ENCODE results near the gene B3GAT3. TPM values are rescaled to one million over a fixed set of nuclear protein-coding genes. Genes with fewer than 3 reads are reported as not detected.

B3GAT3 gene
- total RNA-seq, 1 experiment from 2014 or later = 65.8 TPM

DNA sequence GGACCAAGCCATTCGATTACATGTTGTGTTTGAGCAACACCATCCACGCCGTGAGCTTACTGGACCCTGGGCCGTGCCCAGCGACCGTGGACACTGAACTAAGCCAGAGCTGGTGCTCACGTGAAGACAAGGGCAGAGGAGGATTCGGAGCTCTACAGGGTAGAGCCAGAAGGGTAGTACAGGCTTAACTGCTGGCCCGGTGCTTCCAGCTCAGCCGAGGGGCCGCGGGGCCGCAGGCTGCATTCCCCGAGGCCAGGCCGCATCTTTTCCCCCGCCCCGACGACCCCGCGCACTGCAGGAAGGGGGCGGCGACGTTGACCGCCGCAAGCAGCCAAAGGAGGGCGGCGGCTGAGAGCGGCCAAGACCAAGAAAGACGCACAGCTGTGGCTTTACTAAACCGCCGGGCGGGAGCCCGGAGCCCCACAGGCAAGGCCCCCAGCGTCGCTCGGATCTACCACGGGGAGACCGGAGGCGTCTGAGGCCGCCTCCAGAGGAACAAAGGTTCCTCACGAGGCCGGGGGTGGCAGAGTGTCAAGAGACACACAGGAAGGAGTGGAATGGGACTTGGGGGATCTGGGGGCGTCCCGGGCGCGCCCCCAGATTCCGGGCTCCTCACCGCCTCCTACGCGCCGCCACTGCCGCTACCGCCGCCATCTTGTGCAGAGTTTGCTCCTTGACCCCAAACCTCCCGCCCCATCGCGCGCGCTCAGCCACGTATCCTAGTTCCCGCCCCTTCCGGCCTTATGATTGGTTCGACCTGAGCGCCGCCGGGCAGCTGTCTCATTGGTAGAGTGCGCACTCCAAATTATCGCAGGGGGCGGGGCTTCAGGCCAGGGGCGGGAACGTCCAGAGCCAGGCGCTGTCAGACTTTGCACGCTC, 24.4 kb upstream of the B3GAT3 start, which contains the start of gene GANAB:
Gene GANAB (minus strand): TSS at position 668 of the 879 bp plus-strand sequence. CDS start 14 bp downstream, at position 654.
- ChIA-PET POLR2A (ENCODE audit: unreplicated experiment) (interaction anchor here (0.6 to 0.7 kb wide), 6 partner anchors 31 to 195 kb away, joined by 3 to 14 read pairs (median 6); partner anchors contain the start of gene TUT1), CTCF (interaction anchor here (0.7 to 1.0 kb wide), 3 partner anchors 86 to 234 kb away, joined by 4 to 5 read pairs (median 4); partner anchors contain the start of gene SLC3A2)
- Histone ChIP-seq H3K9me3 (ENCODE audit: low read length) (no peaks in the 10 kb centered on the region), H3F3A (ENCODE audit: low read length, unreplicated experiment) (no peaks in the 10 kb centered on the region), H3K36me3 (ENCODE audit: low read depth, low read length) (peaks cover 30% of the 10 kb centered on the region), H3K27me3 (ENCODE audit: low read length) (no peaks in the 10 kb centered on the region), H3K4me2 (ENCODE audit: low read length) (peak within 1 kb of the TSS; percentile 90), H3K9me2 (replicated peaks; ENCODE audit: low read length) (no peaks in the 10 kb centered on the region), H3K4me3 (ENCODE audit: low read length) (peak within 1 kb of the TSS; percentile 95), H3K4me1 (ENCODE audit: insufficient read depth, low read length) (peaks cover 10% of the 10 kb centered on the region), H4K20me1 (ENCODE audit: low read length) (no peaks in the 10 kb centered on the region), H2AFZ (ENCODE audit: low read length) (peak within 1 kb of the TSS; percentile 57), H3K79me2 (ENCODE audit: low read length) (peaks cover 59% of the 10 kb centered on the region), H3K9ac (ENCODE audit: low read length) (peak within 1 kb of the TSS; percentile 95), H3K27ac (ENCODE audit: low read length) (peak within 1 kb of the TSS; percentile 64)
- TF ChIP-seq EZH2phosphoT487 (IDR thresholded peaks at IDR 0.05; ENCODE audit: borderline replicate concordance, low read length) (no peak), EZH2 (IDR thresholded peaks at IDR 0.05; ENCODE audit: low read length, unreplicated experiment) (no peak)
- TF ChIP-seq, protein P1, sequence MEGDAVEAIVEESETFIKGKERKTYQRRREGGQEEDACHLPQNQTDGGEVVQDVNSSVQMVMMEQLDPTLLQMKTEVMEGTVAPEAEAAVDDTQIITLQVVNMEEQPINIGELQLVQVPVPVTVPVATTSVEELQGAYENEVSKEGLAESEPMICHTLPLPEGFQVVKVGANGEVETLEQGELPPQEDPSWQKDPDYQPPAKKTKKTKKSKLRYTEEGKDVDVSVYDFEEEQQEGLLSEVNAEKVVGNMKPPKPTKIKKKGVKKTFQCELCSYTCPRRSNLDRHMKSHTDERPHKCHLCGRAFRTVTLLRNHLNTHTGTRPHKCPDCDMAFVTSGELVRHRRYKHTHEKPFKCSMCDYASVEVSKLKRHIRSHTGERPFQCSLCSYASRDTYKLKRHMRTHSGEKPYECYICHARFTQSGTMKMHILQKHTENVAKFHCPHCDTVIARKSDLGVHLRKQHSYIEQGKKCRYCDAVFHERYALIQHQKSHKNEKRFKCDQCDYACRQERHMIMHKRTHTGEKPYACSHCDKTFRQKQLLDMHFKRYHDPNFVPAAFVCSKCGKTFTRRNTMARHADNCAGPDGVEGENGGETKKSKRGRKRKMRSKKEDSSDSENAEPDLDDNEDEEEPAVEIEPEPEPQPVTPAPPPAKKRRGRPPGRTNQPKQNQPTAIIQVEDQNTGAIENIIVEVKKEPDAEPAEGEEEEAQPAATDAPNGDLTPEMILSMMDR (conservative IDR thresholded peaks at IDR 0.05; ENCODE audit: low read depth, low read length) = no peak
- intact Hi-C loops (cut with micrococcal nuclease) = loop anchor here (5.0 kb wide), 1 partner anchor 34 kb away; the partner anchor contains the start of genes EML3 and ROM1
- DNase-seq (peak; percentile 99), ATAC-seq (peak; percentile 98)
- BruUV-seq (replicated peaks) = TSS peak; percentile 50

DNA sequence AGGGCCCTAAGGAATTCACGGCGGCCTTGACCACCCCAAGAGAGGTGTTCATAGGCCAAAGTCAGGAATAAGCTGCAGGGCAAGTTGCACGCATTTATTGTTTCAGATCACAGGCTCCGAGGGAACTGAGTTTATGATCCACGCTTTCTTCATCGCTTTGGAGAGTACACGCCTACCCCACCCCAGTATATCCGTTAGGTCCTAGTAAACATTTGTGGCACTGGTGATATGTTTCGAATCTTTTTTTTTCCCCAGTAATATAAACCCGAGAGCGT, 23.8 kb upstream of the B3GAT3 start:
- Histone ChIP-seq H3K4me2 (ENCODE audit: low read length) (peak overlapping the region; percentile 90), H3K9ac (ENCODE audit: low read length) (peak overlapping the region; percentile 95), H2AFZ (ENCODE audit: low read length) (peak overlapping the region; percentile 57), H3F3A (ENCODE audit: low read length, unreplicated experiment) (no peaks in the 10 kb centered on the region), H3K27ac (ENCODE audit: low read length) (peak overlapping the region; percentile 64), H3K4me1 (ENCODE audit: insufficient read depth, low read length) (peaks cover 10% of the 10 kb centered on the region), H3K36me3 (ENCODE audit: low read depth, low read length) (peaks cover 30% of the 10 kb centered on the region), H3K4me3 (ENCODE audit: low read length) (peak overlapping the region; percentile 95), H3K9me3 (ENCODE audit: low read length) (no peaks in the 10 kb centered on the region), H4K20me1 (ENCODE audit: low read length) (no peaks in the 10 kb centered on the region), H3K9me2 (replicated peaks; ENCODE audit: low read length) (no peaks in the 10 kb centered on the region), H3K79me2 (ENCODE audit: low read length) (peaks cover 59% of the 10 kb centered on the region), H3K27me3 (ENCODE audit: low read length) (no peaks in the 10 kb centered on the region)
- DNase-seq = no peak
- TF ChIP-seq EZH2 (IDR thresholded peaks at IDR 0.05; ENCODE audit: low read length, unreplicated experiment) (no peak), EZH2phosphoT487 (IDR thresholded peaks at IDR 0.05; ENCODE audit: borderline replicate concordance, low read length) (no peak)
- TF ChIP-seq, protein P1 (conservative IDR thresholded peaks at IDR 0.05; ENCODE audit: low read depth, low read length) = no peak
- BruUV-seq (replicated peaks) = no TSS peak
- intact Hi-C loops (cut with micrococcal nuclease) = loop anchor here (5.0 kb wide), 1 partner anchor 33 kb away; the partner anchor contains the start of genes EML3 and ROM1
- ChIA-PET POLR2A (ENCODE audit: unreplicated experiment) (no interaction called here), CTCF (no interaction called here)
- no peak for ATAC-seq

DNA sequence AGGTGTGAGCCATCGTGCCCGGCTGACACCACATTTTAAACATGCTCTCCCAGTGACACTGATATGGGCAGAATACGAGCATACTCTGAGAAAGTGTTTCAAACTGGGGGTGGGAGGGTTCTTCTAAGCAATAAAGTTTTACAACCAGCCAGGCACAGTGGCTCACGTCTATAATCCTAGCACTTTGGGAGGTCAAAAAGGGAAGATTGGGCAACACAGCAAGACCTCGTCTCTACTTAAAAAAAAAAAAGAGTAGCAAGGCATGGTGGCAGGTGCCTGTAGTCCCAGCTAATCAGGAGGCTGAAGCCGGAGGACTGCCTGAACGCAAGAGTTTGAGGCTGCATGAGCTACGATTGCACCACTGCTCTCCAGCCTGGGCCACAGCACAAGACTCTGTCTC, 22.4 kb upstream of the B3GAT3 start:
- Histone ChIP-seq H3K9ac (ENCODE audit: low read length) (no peak overlapping the region), H2AFZ (ENCODE audit: low read length) (no peak overlapping the region), H3K9me2 (replicated peaks; ENCODE audit: low read length) (no peaks in the 10 kb centered on the region), H3K27me3 (ENCODE audit: low read length) (no peaks in the 10 kb centered on the region), H3K36me3 (ENCODE audit: low read depth, low read length) (peaks cover 29% of the 10 kb centered on the region), H3K27ac (ENCODE audit: low read length) (no peak overlapping the region), H3K4me2 (ENCODE audit: low read length) (no peak overlapping the region), H3F3A (ENCODE audit: low read length, unreplicated experiment) (no peaks in the 10 kb centered on the region), H3K4me3 (ENCODE audit: low read length) (no peak overlapping the region), H3K4me1 (ENCODE audit: insufficient read depth, low read length) (peaks cover 10% of the 10 kb centered on the region), H3K79me2 (ENCODE audit: low read length) (peaks cover 65% of the 10 kb centered on the region), H3K9me3 (ENCODE audit: low read length) (no peaks in the 10 kb centered on the region), H4K20me1 (ENCODE audit: low read length) (no peaks in the 10 kb centered on the region)
- CTCF ChIA-PET = no interaction called here
- no peak for TF ChIP-seq EZH2phosphoT487 (IDR thresholded peaks at IDR 0.05; ENCODE audit: borderline replicate concordance, low read length)
- TF ChIP-seq EZH2 (IDR thresholded peaks at IDR 0.05; ENCODE audit: low read length, unreplicated experiment) = no peak
- TF ChIP-seq, protein P1 (conservative IDR thresholded peaks at IDR 0.05; ENCODE audit: low read depth, low read length) = no peak
- no TSS peak for BruUV-seq (replicated peaks)
- DNase-seq (no peak), ATAC-seq (no peak)
- POLR2A ChIA-PET (ENCODE audit: unreplicated experiment) = no interaction called here
- intact Hi-C loops (cut with micrococcal nuclease) = no loop called here

All from PC-3 (cell line).